Measurements from ENCODE around the gene SUPT3H.

- no peak for TF ChIP-seq YY1 (IDR thresholded peaks at IDR 0.05; ENCODE audit: insufficient read depth, insufficient read length)
- no peak for TF ChIP-seq ZNF274 (IDR thresholded peaks at IDR 0.05; ENCODE audit: low read depth, low read length)
Observed at GRCh38 chr6:45038226-45038625, 339.5 kb downstream of the SUPT3H start.
